Endothelial cell of umbilical vein (primary cell): ENCODE results near the gene DUSP8. TPM values are rescaled to one million over a fixed set of nuclear protein-coding genes. Genes with fewer than 3 reads are reported as not detected.

Experiments
- BruUV-seq: library from RNA; stranded (reverse); fragments of 400-500 nt; replicated peaks from 2 replicates; lab custom pipeline; 2021; lab: Mats Ljungman, UMichigan
- CTCF ChIA-PET: fragments of 300-600, 350-600 bp; sonication (Branson Sonifier 250); formaldehyde crosslinking; loops from one replicate; lab custom pipeline; 2021; ENCODE audit warnings: antibody characterized with exemption, inconsistent platforms; lab: Charles Lee
- POLR2A ChIA-PET: fragments of 300-600, 350-600 bp; sonication (Branson Sonifier 250); formaldehyde crosslinking; loops from one replicate; lab custom pipeline; 2021; ENCODE audit warnings: antibody characterized with exemption, inconsistent platforms; lab: Charles Lee
- DNase-seq: peaks from one replicate; pipeline ENCODE4 v3.0.0-alpha.2; 2011; ENCODE audit warnings: low read depth, low spot score
- FAIRE-seq: peaks from 2 replicates; lab custom pipeline; 2011; peaks lifted over from hg19 to GRCh38; lab: Jason Lieb, UNC
- H2AFZ ChIP-seq: 2 replicates; pipeline ENCODE4 v1.6.0; 2012; ENCODE audit warnings: low read depth, low read length, control low read depth, inconsistent platforms
- H3K27ac ChIP-seq: 2 replicates; pipeline ENCODE4 v1.5.1; 2011; ENCODE audit warnings: low read depth, mild to moderate bottlenecking, control low read depth, low read length, moderate library complexity; ENCODE audit not compliant: insufficient read depth
- H3K27me3 ChIP-seq, 2 experiments: 2 replicates each; pipeline versions ENCODE4 v1.6.0 to v1.6.1; 2011; ENCODE audit warnings: low read length in 2 of 2, mixed read lengths in 1 of 2; ENCODE audit not compliant: control insufficient read depth in 2 of 2, insufficient read depth in 2 of 2
- H3K36me3 ChIP-seq, 2 experiments: 2 replicates in 1 of 2; 3 replicates in 1 of 2; pipeline ENCODE4 v1.5.1; 2011; ENCODE audit warnings: low read length in 2 of 2, mild to moderate bottlenecking in 1 of 2, moderate library complexity in 1 of 2; ENCODE audit not compliant: control insufficient read depth in 2 of 2, insufficient read depth in 2 of 2; ENCODE audit errors: extremely low read depth in 1 of 2
- H3K4me1 ChIP-seq: 3 replicates; pipeline ENCODE4 v1.5.1; 2011; ENCODE audit warnings: mild to moderate bottlenecking, low read length; ENCODE audit not compliant: control insufficient read depth, insufficient read depth; ENCODE audit errors: extremely low read depth
- H3K4me2 ChIP-seq: 2 replicates; pipeline ENCODE4 v1.6.1; 2011; ENCODE audit warnings: low read length, control low read depth, mixed read lengths; ENCODE audit not compliant: insufficient read depth
- H3K4me3 ChIP-seq, 3 experiments: fragments of 200-600 bp in 1 of 3; sonication (generic), shearing (Covaris generic) in 1 of 3; replicated peaks in 1 of 3; 2 replicates each; pipeline ENCODE4 v1.5.1; 2011 to 2016; ENCODE audit warnings: control low read depth in 3 of 3, low read length in 3 of 3, mild to moderate bottlenecking in 2 of 3, inconsistent platforms in 1 of 3, low read depth in 1 of 3, moderate library complexity in 1 of 3; ENCODE audit not compliant: insufficient read depth in 1 of 3
- H3K79me2 ChIP-seq: 2 replicates; pipeline ENCODE4 v1.6.0; 2012; ENCODE audit warnings: low read length, inconsistent platforms; ENCODE audit not compliant: control insufficient read depth, insufficient read depth
- H3K9ac ChIP-seq: replicated peaks from 2 replicates; pipeline ENCODE3; 2011; ENCODE audit warnings: low read length, control low read depth; ENCODE audit not compliant: insufficient read depth; ENCODE audit errors: extremely low read depth
- H3K9me1 ChIP-seq: replicated peaks from 3 replicates; pipeline ENCODE4 v1.6.0; 2011; ENCODE audit warnings: mild to moderate bottlenecking, low read length; ENCODE audit not compliant: control insufficient read depth, insufficient read depth; ENCODE audit errors: extremely low read depth
- H3K9me3 ChIP-seq: replicated peaks from 2 replicates; pipeline ENCODE4 v1.5.1; 2012; ENCODE audit warnings: low read length, inconsistent platforms; ENCODE audit not compliant: control insufficient read depth, insufficient read depth
- H4K20me1 ChIP-seq: replicated peaks from 2 replicates; pipeline ENCODE3; 2011; ENCODE audit warnings: mild to moderate bottlenecking, low read length; ENCODE audit not compliant: control insufficient read depth, insufficient read depth; ENCODE audit errors: extremely low read depth
- EZH2 ChIP-seq: IDR thresholded peaks from 2 replicates; pipeline ENCODE4 v1.6.1; 2012; ENCODE audit warnings: borderline replicate concordance, low read depth, mild to moderate bottlenecking, moderate library complexity, low read length, inconsistent platforms; ENCODE audit not compliant: severe bottlenecking
- GATA2 ChIP-seq: IDR thresholded peaks from 2 replicates; pipeline ENCODE4 v1.7.0; 2011; ENCODE audit warnings: low read depth, mild to moderate bottlenecking, moderate library complexity, mixed read lengths, low read length; ENCODE audit not compliant: insufficient read length, insufficient read depth
- JUN ChIP-seq: IDR thresholded peaks from 2 replicates; pipeline ENCODE4 v1.6.1; 2011; ENCODE audit warnings: borderline replicate concordance, low read depth; ENCODE audit not compliant: insufficient read length, insufficient read depth
- MYC ChIP-seq: IDR thresholded peaks from one replicate; pipeline ENCODE4 v1.6.1; 2011; ENCODE audit warnings: mild to moderate bottlenecking, low read depth, low read length
- dilution Hi-C: fragments of 300-500 bp; cut with MboI; formaldehyde crosslinking; loops from one replicate; pipeline ENCODE4 v1.15.0; 2019; ENCODE audit warnings: low sequenced_read_pairs; ENCODE audit not compliant: extremely low pct_ligation_motif_present
- intact Hi-C: fragments of 100-400 bp; cut with micrococcal nuclease; formaldehyde crosslinking; loops from one replicate; pipeline ENCODE4 v1.10.0; 2022
- polyA plus RNA-seq, 4 experiments: library from polyadenylated mRNA; depleted of rRNA in 3 of 4; stranded (reverse) in 3 of 4; unstranded in 1 of 4; fragments of >200 nt; gene quantifications; 2 replicates each; pipeline versions ENCODE4 v1.2.1 to v1.2.3, GENCODE V29; 2011 to 2012; ENCODE audit warnings: missing spikeins in 1 of 4
- total RNA-seq: library from RNA; stranded (reverse); gene quantifications from 2 replicates; pipeline ENCODE4 v1.2.3, GENCODE V29; 2021

Gene DUSP8
- total and polyA plus RNA-seq, 2 donors (not counting 3 experiments of a cell fraction or from before 2014, with no cell fraction given): 4.6 to 5.9 TPM

DNA sequence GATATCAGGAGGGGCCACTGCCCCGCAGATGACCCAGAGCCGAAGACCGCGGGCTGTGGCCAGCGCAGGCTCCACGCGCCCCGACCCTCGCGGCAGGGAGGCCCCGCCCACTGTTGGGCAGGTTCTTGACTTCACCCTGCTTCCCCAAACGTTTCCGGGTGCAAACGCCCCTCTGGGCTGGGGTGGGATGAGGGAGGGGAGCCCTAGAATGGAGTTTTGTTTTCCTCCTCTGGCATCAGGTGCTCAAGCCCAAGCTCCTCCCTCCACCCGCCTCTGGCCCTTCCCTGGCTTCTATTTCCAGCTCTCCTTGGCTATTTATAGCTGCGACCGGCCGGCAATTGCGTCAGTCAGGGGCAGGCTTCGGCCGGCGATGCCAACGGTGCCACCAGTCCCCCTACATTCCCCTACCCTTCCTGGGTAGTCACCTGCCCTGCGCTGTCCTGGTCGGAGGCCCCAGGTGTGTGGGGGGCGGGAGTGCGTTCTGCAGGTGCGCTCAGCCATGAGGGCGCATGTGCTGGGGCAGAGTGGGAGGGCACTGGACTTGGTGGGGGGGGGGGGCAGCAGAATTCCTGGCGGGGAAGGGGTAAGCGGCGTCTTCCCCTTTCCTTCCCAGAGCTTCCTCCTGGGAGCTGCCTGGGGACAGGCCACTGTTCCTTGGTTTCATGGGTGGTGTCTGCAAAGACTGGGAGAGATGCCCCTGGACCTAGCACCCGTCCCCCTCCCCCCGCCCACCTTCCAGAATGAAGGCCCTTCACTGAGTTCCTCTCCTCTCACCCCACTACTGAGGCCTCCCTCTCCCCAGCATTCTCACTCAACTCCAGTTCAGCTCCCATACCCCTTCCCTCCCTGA is 23.6 kb downstream of the DUSP8 start:
- Histone ChIP-seq H3K27me3 (peaks cover 13 to 28% of the 10 kb centered on the region in 2 experiments), H3K9me1 (no peaks in the 10 kb centered on the region), H3K4me3 (no peak overlapping the region), H3K9me3 (no peaks in the 10 kb centered on the region), H3K4me1 (peaks cover 2% of the 10 kb centered on the region), H3K4me2 (no peak overlapping the region), H3K9ac (no peak overlapping the region), H2AFZ (no peak overlapping the region), H3K79me2 (no peaks in the 10 kb centered on the region), H4K20me1 (no peaks in the 10 kb centered on the region), H3K27ac (no peak overlapping the region), H3K36me3 (no peaks in the 10 kb centered on the region)
- TF ChIP-seq JUN (no peak), GATA2 (no peak)
- intact Hi-C loops: no loop called here
- no peak for FAIRE-seq
- dilution Hi-C loops: no loop called here
- ChIA-PET CTCF (interaction anchor here (1.4 to 9.8 kb wide), 5 partner anchors 10 to 104 kb away, joined by 4 to 313 read pairs (median 12); no protein-coding TSS in a partner anchor), POLR2A (interaction anchor here (0.6 kb wide), 1 partner anchor 513 kb away, joined by 4 read pairs; no protein-coding TSS in a partner anchor)
- DNase-seq: peak; percentile 25
- no TSS peak for BruUV-seq

DNA sequence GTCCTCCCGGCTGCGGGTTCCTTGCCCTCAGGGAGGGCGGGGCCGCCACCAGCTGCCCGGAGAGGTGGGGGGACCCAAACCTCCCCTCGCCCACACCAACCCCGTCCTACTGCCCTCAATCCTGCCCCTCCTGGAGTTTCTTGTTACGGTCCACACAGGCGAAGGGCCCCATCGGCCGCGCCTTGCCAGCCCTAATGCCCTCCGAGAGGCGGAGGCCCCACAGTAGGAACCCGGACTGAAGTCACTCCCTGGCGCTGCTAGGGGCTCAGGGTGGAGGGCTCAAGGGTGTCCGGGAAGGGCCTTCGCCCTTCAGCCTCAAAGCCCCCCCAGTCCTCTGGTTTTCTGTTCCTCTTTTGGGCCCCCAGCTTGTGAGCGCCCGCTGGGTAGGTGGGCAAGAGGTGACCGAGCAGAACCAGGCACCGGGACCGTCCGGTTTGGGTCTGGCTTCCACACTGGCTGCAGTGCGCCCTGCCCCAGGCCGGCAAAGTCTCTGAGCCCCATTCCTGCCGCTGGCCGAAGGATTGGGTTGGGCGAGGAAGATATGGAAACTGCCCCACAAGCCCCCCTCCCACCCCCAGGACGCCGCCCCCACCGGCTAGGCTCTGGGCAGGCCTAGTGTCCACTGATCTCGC is 24.5 kb downstream of the DUSP8 start:
- intact Hi-C loops: no loop called here
- no peak for FAIRE-seq

More for the DNA sequence above, 24.5 kb downstream of the DUSP8 start:
- H3K27ac ChIP-seq: no peak overlapping the region
- no peak overlapping the region for H3K9ac ChIP-seq
- dilution Hi-C loops: no loop called here
- H3K4me1 ChIP-seq: peaks cover 2% of the 10 kb centered on the region
- H3K36me3 ChIP-seq: no peaks in the 10 kb centered on the region
- no peaks in the 10 kb centered on the region for H4K20me1 ChIP-seq
- no peak overlapping the region for H3K4me3 ChIP-seq
- H3K9me1 ChIP-seq: no peaks in the 10 kb centered on the region
- POLR2A ChIA-PET: no interaction called here
- H3K9me3 ChIP-seq: no peaks in the 10 kb centered on the region
- no peak for TF ChIP-seq MYC
- TF ChIP-seq EZH2: peak; percentile 93
- CTCF ChIA-PET: interaction anchor here (0.9 to 9.8 kb wide), 9 partner anchors 9 to 609 kb away, joined by 6 to 313 read pairs (median 13); no protein-coding TSS in a partner anchor
- H3K4me2 ChIP-seq: no peak overlapping the region
- no peaks in the 10 kb centered on the region for H3K79me2 ChIP-seq
- H2AFZ ChIP-seq: no peak overlapping the region
- BruUV-seq: no TSS peak
- no peak for DNase-seq
- peaks cover 13 to 28% of the 10 kb centered on the region in 2 experiments for H3K27me3 ChIP-seq
